GM20000 (cell line): ENCODE data around the gene FERMT3.

Experiments used
- DNase-seq: peaks from one replicate; pipeline ENCODE4 v3.0.0; 2012; ENCODE audit warnings: low spot score
- CTCF ChIP-seq: IDR thresholded peaks from 2 replicates; pipeline ENCODE4 v1.5.1; 2012; ENCODE audit warnings: mild to moderate bottlenecking, control low read depth; ENCODE audit errors: extremely low read depth, missing control alignments

The FERMT3 gene

GRCh38 chr11:64264371-64264852, 57.9 kb downstream of the FERMT3 start:
- no peak for TF ChIP-seq CTCF
- DNase-seq: no peak

GRCh38 chr11:64265176-64266160, 58.9 kb downstream of the FERMT3 start:
- no peak for DNase-seq
- no peak for TF ChIP-seq CTCF

GRCh38 chr11:64266339-64266738, 59.8 kb downstream of the FERMT3 start:
- no peak for DNase-seq
- TF ChIP-seq CTCF: no peak

- DNase-seq: no peak
These were observed 60.9 kb downstream of the FERMT3 start for GRCh38 chr11:64267207-64267945.

GRCh38 chr11:64268025-64268892, 61.7 kb downstream of the FERMT3 start:
- TF ChIP-seq CTCF: no peak
- no peak for DNase-seq

More at GRCh38 chr11:64267207-64267945, 60.9 kb downstream of the FERMT3 start:
- TF ChIP-seq CTCF: no peak

- no peak for DNase-seq
- no peak for TF ChIP-seq CTCF
These were observed 62.5 kb downstream of the FERMT3 start for GRCh38 chr11:64268893-64269539.
